Adrenal gland (tissue), 5 donors: ENCODE measurements around the gene DPEP3.

Experiments
- POLR2A ChIP-seq, 2 donors: fragments of 450-650 bp; IDR thresholded peaks; one replicate each; pipeline ENCODE4 v1.6.1; 2017; ENCODE audit warnings: antibody characterized with exemption in 2 of 2, mild to moderate bottlenecking in 2 of 2, moderate library complexity in 1 of 2
- TF ChIP-seq, protein P1 (sequence below), 6 experiments: fragments of 450-650 bp in 4 of 6; fragments of 200-600 bp in 2 of 6; sonication (generic) in 1 of 6; IDR thresholded peaks; 1 replicate in 5 of 6; 2 replicates in 1 of 6; pipeline versions ENCODE4 v1.5.1 to v1.8.0; 2016 to 2021; ENCODE audit warnings: antibody characterized with exemption in 6 of 6, mild to moderate bottlenecking in 2 of 6, moderate library complexity in 1 of 6
- donor health status: DM: no; HTN: no; CAD: no.

DNA sequence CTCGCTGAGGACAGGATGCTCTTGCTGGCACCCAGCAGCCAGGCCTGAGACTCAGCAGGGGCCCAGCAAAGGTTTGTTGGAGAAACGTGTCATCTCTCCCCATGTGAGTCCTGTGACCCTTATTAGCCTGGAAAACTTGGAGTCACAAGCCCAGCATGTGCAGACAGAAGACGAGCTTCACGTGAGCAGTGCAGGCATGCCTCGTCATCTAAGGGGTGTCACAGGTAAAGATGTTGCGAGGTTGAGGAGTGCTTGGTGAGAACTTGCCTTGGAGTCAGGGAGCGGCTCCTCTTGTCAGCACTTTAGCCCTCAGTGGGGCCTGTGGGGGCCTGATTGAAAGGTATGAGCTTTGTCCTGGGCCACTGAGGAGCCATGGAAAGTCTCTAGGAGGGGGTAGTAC, 46.5 kb downstream of the DPEP3 start:
- TF ChIP-seq, protein P1, sequence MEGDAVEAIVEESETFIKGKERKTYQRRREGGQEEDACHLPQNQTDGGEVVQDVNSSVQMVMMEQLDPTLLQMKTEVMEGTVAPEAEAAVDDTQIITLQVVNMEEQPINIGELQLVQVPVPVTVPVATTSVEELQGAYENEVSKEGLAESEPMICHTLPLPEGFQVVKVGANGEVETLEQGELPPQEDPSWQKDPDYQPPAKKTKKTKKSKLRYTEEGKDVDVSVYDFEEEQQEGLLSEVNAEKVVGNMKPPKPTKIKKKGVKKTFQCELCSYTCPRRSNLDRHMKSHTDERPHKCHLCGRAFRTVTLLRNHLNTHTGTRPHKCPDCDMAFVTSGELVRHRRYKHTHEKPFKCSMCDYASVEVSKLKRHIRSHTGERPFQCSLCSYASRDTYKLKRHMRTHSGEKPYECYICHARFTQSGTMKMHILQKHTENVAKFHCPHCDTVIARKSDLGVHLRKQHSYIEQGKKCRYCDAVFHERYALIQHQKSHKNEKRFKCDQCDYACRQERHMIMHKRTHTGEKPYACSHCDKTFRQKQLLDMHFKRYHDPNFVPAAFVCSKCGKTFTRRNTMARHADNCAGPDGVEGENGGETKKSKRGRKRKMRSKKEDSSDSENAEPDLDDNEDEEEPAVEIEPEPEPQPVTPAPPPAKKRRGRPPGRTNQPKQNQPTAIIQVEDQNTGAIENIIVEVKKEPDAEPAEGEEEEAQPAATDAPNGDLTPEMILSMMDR (IDR thresholded peaks at IDR 0.05), result no peak
- TF ChIP-seq POLR2A (IDR thresholded peaks at IDR 0.05), result no peak
